BJ (cell line): ENCODE results near the gene CRIM1. TPM values are rescaled to one million over a fixed set of nuclear protein-coding genes. Genes with fewer than 3 reads are reported as not detected.
A peak's percentile ranks its signal among the peaks of the same experiment; 100 is the strongest.

Experiments used
- CTCF ChIA-PET: fragments of 350-600 bp; formaldehyde crosslinking; extraction: SDS; loops from one replicate; lab custom pipeline; 2021; ENCODE audit warnings: antibody characterized with exemption, inconsistent platforms; lab: Yijun Ruan, JAX
- POLR2A ChIA-PET: fragments of 300-600 bp; sonication (Branson Sonifier 250); formaldehyde crosslinking; extraction: SDS; loops from one replicate; lab custom pipeline; 2021; ENCODE audit warnings: antibody characterized with exemption; lab: Charles Lee
- DNase-seq: peaks from one replicate; pipeline ENCODE4 v3.0.0-alpha.2; 2011; ENCODE audit warnings: low read depth
- H3K27me3 ChIP-seq: 2 replicates; pipeline ENCODE4 v1.6.0; 2011; ENCODE audit warnings: low read length; ENCODE audit not compliant: control insufficient read depth, insufficient read depth
- H3K36me3 ChIP-seq: 2 replicates; pipeline ENCODE4 v1.5.1; 2011; ENCODE audit warnings: low read length; ENCODE audit not compliant: control insufficient read depth, insufficient read depth
- H3K4me3 ChIP-seq: 2 replicates; pipeline ENCODE4 v1.5.1; 2011; ENCODE audit warnings: low read depth, mild to moderate bottlenecking, control low read depth, low read length
- polyA plus RNA-seq: library from polyadenylated mRNA; depleted of rRNA; stranded (reverse); fragments of >200 nt; gene quantifications from 2 replicates; pipeline ENCODE4 v1.2.3, GENCODE V29; 2011
- TF ChIP-seq, protein P1 (sequence below): IDR thresholded peaks from 2 replicates; pipeline ENCODE4 v1.5.1; 2011; ENCODE audit warnings: low read depth, mild to moderate bottlenecking, control low read depth, inconsistent platforms, low read length, moderate library complexity; ENCODE audit not compliant: insufficient read depth

The CRIM1 gene
- polyA plus RNA-seq, 1 experiment, result 729 TPM

- ChIA-PET CTCF (interaction anchor here (0.7 kb wide), 1 partner anchor 18 kb away, joined by 3 read pairs; no protein-coding TSS in a partner anchor), POLR2A (no interaction called here)
- no peaks in the 10 kb centered on the region for H3K27me3 ChIP-seq
- H3K36me3 ChIP-seq, result peaks cover 5% of the 10 kb centered on the region
- H3K4me3 ChIP-seq, result no peak overlapping the region
- DNase-seq, result no peak
- TF ChIP-seq, protein P1, sequence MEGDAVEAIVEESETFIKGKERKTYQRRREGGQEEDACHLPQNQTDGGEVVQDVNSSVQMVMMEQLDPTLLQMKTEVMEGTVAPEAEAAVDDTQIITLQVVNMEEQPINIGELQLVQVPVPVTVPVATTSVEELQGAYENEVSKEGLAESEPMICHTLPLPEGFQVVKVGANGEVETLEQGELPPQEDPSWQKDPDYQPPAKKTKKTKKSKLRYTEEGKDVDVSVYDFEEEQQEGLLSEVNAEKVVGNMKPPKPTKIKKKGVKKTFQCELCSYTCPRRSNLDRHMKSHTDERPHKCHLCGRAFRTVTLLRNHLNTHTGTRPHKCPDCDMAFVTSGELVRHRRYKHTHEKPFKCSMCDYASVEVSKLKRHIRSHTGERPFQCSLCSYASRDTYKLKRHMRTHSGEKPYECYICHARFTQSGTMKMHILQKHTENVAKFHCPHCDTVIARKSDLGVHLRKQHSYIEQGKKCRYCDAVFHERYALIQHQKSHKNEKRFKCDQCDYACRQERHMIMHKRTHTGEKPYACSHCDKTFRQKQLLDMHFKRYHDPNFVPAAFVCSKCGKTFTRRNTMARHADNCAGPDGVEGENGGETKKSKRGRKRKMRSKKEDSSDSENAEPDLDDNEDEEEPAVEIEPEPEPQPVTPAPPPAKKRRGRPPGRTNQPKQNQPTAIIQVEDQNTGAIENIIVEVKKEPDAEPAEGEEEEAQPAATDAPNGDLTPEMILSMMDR, result no peak
Measured at GRCh38 chr2:36589230-36589630, 233.7 kb downstream of the CRIM1 start.

DNA sequence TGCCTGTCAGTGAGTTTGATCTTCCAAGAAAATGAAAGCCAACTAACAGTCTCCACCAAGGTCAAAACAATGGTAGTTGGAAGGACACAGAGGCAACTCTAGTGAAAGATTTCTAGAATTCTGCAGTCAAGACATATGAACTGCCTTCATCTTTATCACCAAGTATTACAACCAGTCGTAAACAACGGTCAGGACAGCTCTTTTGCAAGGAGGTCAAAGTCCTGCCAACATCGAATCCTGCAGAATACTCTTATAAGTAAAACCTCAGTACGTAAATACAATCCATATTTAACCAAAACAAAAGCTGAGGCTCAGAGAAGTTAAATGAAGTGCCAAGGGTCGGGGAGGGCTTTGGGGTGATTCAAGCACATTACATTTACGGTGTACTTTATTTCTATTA, 239.3 kb downstream of the CRIM1 start:
- no peak for DNase-seq
- H3K27me3 ChIP-seq, result no peaks in the 10 kb centered on the region
- no peak overlapping the region for H3K4me3 ChIP-seq
- CTCF ChIA-PET, result interaction anchor here (0.5 to 0.8 kb wide), 2 partner anchors 31 to 1764 kb away, joined by 3 read pairs; no protein-coding TSS in a partner anchor
- H3K36me3 ChIP-seq, result peaks cover 3% of the 10 kb centered on the region; the same call in 1 of the 2 replicates
- POLR2A ChIA-PET, result no interaction called here
- TF ChIP-seq, protein P1, result no peak

- H3K4me3 ChIP-seq, result peak overlapping the region; percentile 87
- DNase-seq, result no peak
- CTCF ChIA-PET, result no interaction called here
Measured at GRCh38 chr2:36596397-36596796, 240.8 kb downstream of the CRIM1 start.

GRCh38 chr2:36597003-36597531, 241.5 kb downstream of the CRIM1 start:
- Histone ChIP-seq H3K4me3 (peak overlapping the region; percentile 87), H3K36me3 (peaks cover 3% of the 10 kb centered on the region; the same call in 1 of the 2 replicates), H3K27me3 (no peaks in the 10 kb centered on the region)
- TF ChIP-seq, protein P1, result no peak
- ChIA-PET CTCF (no interaction called here), POLR2A (no interaction called here)
- DNase-seq, result no peak

More at GRCh38 chr2:36596397-36596796, 240.8 kb downstream of the CRIM1 start:
- POLR2A ChIA-PET, result no interaction called here
- Histone ChIP-seq H3K36me3 (peaks cover 3% of the 10 kb centered on the region; the same call in 1 of the 2 replicates), H3K27me3 (no peaks in the 10 kb centered on the region)
- TF ChIP-seq, protein P1, result no peak

DNA sequence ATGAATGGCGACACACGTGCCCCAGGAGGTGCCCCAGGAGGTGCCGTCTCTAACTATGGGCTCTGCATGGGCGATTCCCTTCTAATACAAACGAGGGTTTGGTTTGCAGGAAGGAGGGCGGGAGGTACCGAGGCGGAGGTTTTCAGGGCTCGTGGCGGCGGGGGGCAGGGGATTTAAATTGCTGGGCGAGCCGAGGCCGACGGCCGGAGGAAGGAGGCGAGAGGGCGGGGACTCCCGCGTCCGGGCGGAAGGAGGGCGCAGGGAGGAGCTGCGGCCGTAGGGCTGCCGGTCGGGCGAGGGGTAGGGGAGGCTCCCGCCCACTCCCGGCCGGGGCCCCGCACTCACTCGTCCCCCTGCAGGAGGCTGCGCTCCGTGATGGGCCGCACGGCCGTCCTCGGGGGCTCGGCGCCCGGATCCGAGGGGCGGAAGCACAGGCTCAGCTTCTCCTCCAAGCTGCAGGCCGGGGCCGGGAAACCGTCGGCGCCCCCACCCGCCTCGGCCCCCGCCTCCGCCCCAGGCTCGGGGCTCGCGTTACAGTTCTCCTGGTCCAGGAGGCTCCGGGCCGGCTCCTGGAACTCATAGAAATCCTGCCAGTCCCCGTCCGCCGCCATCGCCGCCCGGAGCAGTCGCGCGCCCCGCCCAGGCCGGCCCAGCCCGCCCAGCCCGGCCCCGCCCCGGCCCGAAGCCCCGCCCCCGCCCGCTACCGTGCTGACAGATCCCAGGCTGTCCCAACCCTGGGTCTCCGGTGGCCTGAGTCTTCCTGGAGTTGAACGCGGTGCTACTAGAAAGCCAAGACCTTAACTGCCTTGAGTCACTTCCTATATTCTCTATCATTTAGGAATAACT, 242.2 kb downstream of the CRIM1 start, which contains the start of gene FEZ2:
Gene FEZ2 (minus strand): TSS at position 637 of the 846 bp plus-strand sequence. CDS start 26 bp downstream, at position 611.
- ChIA-PET POLR2A (interaction anchor here (0.7 kb wide), 1 partner anchor 69 kb away, joined by 3 read pairs; no protein-coding TSS in a partner anchor), CTCF (interaction anchor here (0.7 kb wide), 1 partner anchor 67 kb away, joined by 3 read pairs; no protein-coding TSS in a partner anchor)
- no peaks in the 10 kb centered on the region for H3K27me3 ChIP-seq
- H3K36me3 ChIP-seq, result peaks cover 3% of the 10 kb centered on the region; the same call in 1 of the 2 replicates
- DNase-seq, result no peak
- peak within 1 kb of the TSS; percentile 87 for H3K4me3 ChIP-seq
- TF ChIP-seq, protein P1, result no peak
